GM19025 (cell line): ENCODE measurements around the gene GRM8.

Experiments
- ATAC-seq: cut with Tn5 transposase; IDR thresholded peaks from one replicate; pipeline ENCODE4 v1.9.1; 2021; ENCODE audit warnings: mild to moderate bottlenecking, low read depth, moderate library complexity; ENCODE audit not compliant: unreplicated experiment

The GRM8 gene

DNA sequence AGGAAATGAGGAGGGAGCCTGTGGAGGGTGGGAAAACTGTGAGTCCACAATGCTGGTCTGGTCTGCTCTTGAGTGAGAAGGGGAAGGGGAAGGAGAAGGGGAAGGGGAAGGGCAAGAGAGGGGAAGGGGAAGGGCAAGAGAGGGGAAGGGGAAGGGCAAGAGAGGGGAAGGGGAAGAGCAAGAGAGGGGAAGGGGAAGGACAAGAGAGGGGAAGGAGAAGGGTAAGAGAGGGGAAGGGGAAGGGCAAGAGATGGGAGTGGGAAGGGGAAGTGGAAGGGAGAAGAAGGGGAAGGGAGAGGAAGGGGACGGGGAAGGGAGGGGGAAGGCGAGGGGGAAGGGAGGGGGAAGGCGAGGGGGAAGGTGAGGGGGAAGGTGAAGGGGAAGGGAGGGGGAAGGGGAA lies 213.2 kb downstream of the GRM8 start:
- ATAC-seq = no peak

DNA sequence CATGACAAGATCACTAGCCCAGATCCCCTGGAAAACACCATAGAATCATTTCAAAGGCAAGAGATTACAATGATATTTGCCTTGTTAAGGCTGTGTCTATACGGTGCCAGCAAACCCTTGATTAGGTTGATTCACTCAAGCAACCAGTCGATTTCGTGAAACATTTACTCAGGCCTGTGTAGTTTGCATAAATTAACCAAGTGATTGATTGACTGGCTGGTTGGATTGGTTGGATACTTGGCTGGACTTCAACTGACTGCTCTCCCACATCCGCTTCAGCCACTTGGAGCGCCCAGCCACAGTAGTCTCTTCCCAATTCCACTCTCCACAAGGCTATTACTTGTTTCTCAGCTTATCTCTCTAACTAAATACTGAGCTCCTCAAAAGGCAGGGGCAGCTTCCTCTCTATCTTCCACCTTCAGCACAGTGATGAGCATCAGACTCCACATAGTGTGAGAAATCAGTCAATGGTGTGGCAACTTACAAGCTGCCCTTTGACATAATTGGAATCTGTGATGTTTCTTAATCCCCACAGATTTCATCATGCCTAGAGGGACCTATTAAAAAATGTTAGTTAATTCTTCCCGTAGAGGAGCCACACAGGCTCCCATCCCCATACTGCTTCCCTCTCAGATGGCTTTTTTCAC lies 217.4 kb downstream of the GRM8 start:
- ATAC-seq = no peak

DNA sequence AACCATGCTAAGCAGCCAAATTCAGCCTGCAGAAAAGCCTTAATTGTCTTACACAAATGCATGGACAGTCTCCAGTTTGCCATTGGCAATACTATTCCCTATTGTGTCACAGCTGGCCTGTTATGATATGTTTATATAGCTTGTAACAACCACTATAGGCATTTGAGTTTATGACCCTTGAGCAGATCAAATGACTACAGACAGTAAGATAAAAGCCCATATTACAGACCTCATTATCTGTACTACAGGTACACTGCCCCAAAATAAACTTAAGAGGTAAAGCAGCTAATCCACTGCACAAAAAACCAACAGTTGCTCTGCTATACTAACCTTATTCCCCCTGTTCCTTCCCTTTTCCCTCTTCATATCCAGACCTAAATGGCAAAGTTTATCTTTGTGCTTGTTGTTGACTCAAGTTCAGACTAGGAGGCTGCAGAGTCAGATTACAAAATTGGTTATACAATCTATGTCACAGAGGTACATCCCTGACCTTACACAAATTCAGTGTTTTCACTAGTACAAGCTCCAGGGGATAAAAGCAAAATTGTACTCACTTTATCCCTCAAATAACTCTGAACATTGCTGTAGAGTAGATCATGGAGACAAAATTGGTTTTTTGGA lies 218.4 kb downstream of the GRM8 start:
- no peak for ATAC-seq

DNA sequence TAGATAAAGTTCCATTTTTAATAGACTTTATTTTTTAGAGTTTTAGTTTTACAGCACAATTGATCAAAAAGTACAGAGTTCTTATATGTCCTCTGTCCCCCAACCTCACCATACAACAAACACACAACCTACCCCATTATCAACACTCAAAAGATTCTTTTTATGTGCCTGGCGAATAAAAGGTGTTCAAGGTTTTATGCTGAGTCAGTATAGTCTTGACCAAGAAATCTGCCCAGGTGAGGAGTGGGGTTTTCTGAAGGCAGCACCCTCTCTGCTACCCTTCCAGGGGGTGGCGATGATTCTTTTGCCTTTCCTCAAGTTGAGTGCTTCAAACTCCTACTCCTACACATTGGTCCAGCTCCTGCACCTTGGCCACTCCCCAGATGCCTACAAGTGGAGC lies 222.9 kb downstream of the GRM8 start:
- no peak for ATAC-seq

DNA sequence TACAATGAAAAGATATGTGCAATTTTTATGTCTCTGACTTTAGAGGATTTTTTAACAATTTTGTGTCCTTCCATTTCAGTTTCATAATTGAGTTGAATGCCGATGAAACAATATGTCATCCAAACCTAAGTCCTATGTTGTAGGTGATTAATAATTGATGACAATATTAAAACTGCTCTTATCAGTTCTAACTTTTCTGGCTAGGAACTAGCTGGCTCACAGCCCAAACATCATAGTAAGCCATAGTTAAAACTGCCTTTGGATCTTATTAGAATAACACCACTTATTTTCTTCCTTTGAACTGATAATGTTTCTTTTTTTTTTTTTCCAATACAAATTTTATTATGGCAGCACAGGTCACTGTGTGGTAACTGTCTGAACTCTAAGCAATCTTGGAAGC lies 230.9 kb downstream of the GRM8 start:
- ATAC-seq = no peak

DNA sequence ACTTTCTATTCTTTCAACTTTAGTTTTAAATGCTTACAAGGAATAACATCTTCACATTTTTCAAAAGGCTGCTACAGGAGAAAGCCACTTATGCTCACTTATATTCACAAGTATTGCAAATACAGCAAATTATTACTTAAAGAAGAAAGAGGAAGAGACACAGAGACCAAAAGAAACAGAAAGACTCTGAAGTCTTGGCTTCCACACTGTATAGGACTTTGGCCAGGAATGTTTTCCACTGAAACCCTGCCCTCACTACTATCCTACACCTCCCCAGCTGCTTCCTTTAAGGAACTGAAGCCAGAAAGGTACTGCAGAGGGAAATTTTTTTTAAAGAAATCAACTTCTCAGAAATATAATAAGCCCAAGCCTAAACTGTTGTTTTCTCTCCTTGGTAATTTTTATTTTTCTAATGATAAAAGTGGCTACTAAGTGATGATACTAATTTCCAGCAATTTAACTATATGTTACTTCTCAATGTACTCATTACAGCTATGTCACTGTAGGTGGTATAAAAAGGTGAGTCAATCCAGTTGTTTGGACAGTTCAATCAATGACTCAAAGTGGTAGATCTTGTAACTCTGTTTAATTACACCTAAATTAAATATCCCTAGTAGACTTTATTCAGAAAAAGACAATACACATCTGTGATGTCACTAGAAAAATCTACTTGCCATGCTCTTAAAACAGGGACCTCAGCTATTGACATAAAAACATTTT lies 231.6 kb downstream of the GRM8 start:
- ATAC-seq = no peak

DNA sequence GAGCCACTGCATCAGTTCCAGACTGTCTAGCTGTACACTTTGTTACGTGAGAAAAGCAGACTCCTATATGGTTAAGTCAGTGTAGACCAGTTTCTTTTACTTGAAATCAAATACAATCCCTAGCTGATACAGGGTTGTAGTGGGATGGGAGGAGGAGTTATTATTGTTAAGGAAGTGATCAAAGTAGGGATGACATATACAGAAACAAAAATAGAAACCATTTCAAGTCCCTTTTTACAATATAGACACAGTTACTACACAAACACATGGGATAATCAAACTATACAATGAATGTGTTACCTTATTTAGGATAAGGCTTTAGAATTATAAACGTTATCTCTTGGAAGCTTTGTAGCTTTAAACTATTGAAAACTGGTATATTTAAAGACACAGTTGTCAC lies 233.9 kb downstream of the GRM8 start:
- ATAC-seq = no peak

DNA sequence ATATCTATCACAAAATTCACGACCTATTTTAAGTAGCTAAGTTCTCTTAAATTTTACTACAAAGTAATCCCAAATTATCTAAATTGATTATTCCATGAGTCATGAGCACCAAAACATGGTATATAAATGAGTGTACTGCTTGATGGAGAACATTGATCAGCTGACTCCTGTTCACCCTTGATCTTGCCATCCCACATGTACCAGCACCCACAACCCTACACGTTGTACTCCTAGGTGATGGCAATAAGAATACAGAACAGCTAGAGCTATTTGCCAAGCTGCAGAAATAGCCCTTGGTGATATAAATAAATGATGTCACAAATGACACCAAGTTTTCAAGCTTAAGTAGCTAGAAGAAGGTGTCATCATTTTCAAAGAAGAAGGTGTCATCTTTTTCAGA lies 235.5 kb downstream of the GRM8 start:
- no peak for ATAC-seq

DNA sequence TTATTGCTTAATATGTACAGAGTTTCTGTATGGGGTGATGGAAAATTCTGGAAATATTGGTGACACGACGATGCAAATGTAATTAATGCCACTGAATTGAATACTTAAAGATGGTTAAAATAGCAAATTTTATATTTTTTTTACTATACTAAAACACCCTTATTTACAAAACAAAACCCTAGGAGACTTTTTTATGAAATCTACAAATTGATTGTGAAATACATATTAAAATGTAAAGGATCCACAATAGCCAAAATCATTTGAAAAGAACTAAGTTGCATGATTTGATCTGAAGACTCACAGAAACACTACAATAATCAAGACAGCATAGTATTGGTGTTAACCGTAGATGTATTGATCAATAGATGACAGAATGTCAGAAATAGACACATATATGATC lies 252.0 kb downstream of the GRM8 start:
- no peak for ATAC-seq

DNA sequence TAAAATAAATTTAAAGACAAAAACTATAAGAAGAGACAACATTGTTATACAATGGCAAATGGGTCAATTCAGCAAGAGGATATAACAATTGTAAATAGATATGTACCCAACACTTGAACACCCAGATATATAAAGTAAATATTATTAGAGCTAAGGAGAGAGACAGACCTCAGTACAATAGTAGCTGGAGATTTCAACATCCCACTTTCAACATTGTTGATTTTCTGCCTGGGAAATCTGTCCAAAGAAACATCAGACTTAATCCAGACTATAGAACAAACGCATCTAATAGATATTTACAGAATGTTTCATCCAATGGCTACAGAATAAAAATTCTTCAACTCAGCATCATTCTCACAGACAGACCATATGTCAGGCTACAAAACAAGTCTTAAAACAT lies 256.1 kb downstream of the GRM8 start:
- ATAC-seq = no peak

DNA sequence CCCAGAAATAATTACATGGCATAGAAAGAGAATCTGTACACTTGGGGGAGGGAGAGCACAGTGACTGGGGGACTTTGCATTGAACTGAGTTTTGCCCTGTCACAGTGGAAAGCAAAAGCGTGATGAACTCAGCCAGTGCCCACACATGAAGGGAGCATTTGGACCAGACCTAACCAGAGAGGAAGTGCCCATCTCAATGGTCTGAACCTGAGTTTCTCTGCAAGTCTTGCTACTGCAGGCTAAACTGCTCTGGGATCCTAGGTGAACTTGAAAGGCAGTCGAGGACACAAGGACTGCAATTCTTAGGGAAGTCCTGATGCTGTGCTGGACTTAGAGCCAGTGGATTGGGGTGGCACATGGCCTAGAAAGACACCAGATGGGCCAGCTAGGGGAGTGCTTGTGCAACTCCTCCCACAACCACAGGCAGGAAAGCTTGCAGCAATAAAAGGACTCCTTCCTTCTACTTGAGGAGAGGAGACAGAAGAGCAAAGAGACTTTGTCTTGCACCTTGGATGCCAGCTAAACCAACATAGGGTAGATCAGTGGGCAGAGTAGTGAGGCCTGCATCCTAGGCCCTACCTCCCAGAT lies 259.0 kb downstream of the GRM8 start:
- ATAC-seq = no peak

DNA sequence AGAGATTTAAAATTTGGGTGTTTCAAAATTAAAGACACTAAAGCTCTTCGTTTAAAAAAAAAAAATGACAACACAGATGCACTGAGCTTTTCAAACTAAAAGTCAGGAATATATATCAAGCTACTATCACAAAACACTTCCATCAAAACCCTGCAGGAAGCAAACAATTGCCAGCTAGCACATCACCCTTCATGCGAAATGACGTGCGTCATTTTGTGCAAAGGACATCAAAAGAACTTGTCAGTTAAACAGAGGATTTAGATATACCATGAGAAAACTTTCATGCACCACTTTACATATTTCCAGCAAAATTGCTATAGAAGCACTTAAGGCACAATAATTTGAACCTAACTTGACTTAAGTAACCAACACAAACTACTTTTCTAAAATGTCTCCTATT lies 264.7 kb downstream of the GRM8 start:
- no peak for ATAC-seq

DNA sequence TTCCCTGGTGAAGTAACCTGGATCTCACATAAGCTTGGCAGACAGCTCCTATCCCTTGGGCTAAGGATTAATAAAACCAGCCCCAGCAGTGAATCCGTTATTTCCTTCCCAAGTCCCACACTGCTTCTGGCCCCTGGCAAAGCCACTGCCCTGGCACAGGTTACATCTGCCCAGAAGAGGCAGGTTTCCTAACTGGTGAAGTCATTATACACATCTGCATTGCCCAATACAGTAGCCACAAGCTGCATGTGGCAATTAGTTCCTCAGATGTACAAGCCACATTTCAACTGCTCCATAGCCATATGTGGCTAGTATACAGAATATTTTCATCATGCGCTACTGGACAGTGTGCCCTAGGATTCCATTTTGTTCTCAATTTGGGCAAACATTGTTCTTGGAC lies 273.0 kb downstream of the GRM8 start:
- no peak for ATAC-seq

DNA sequence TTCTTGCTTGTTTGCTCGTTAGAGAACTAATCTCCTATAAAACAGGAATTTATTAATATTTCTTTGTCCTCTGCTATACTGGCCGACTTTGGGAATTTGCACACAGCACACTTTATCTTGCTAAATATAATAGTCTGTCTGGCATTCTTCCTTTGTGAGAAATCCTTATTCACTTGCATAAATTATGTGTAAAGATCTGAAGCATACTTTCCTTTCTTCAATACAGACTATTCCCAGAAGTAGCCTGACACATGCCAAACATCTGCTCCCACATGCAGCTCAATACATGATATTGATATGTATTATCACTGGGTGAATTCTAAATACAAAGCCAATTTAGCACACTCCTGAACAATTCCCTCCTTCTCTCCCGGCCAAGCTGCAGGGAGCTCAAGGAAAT lies 273.9 kb downstream of the GRM8 start:
- ATAC-seq = no peak

DNA sequence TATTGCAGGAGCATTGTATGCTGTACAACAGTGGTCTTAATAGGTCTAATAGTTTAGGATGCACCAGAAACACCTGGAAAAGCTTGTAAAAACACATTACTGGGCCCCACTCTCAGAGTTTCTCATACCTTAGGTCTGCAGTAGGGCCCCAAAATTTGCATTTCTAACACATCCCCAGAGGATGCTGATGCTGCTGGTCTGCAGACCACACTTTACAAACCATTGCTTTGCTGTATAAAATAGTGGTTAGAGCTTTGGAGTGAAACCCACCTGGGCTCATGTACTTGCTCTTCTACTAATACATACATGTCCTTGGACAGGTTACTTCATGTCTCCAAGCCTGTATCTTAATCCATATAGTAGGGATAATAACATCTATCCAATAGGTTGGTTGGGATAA lies 279.7 kb downstream of the GRM8 start:
- no peak for ATAC-seq

DNA sequence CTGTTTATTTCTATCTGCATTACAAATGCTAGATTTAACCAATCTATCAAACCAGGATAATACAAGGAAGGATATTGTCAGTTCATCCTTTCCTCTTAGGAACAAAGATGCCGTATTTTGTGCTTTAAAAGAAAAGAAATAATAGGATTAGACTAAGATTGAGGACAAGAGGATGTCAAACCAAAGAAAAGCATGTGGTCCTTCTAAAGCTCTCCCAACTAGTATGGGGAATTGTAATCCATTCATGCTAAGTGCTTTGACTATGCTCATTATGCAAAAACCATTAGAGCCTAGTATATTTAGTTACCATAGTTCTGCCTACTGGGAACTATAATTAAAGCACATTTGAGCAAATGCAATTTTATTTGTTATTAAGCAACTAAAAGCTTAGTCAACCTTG lies 280.2 kb downstream of the GRM8 start:
- ATAC-seq = no peak

DNA sequence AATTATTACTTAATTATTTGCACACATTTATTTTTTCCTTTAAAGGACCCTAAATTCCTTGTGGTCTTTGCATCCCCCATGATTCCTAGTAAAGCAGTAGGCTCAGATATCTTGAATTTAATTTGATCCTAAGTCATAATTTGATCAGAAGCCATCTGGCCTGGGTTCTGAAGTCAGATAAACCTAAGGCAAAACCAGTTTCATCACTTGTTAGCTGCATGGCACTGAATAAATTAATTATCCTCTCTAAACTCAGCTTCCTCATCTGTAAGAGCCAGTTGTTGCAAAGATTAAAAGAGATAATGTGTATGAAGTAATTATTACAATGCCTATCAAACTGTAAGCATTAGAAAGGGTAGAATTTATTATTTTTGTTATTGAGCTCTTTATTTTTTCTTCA lies 293.1 kb downstream of the GRM8 start:
- no peak for ATAC-seq

DNA sequence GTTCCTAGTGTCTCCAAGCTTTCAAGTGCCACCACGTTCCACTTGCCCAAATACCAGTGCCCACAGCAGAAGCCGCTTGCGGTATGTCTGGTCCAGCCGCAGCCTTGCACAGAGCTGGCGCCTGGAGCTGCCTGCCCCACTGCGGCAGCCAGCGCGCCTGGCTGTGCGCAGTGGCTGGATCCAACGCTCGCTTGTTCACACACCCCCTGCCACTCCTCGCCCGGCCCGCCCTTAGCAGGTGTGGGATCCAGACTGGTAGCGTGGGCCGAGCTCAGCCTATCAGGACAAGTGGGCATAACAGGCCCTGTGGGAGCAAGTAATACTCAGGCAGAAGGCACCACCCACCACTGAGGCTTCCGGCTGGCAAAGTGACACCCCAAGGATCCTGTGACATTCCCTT lies 294.4 kb downstream of the GRM8 start:
- no peak for ATAC-seq

DNA sequence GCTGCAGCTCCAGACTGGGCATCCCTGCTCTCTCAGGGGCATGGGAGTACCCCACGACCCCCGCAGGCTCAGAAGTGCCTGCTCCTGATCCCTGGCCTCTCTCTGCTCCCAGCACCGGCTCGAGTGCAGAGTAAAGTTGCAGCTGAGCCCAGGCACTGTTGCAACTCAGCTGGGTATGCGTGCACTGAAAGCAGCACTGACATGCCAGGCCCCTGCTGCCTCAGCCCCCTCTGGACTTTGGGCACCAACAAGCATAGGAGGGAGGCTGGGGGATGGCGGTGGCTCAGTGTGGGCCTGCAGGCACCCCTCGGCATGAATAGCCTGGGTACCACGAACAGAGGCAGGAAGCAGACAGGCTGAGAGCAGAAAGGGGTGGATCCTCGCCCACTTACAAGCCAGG lies 295.3 kb downstream of the GRM8 start:
- ATAC-seq = no peak

DNA sequence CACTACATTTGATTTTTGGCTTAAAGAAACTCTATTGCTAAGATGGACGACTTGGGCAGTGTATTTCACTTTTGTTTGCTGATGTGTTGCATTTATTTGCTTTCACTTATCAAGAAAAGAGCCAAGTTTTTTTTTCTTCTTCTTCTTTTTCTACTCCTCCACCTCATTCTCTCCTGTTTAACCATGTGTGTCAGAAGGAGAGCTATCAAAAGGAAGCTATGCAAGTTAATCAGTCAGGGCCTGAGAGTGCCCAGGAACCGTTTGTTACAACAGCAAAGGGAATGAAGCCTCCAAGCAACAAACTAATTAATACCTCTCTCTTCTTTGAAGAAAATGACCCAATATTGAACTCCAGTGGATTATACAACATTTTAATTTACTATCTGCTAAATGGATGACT lies 299.3 kb downstream of the GRM8 start:
- ATAC-seq = no peak

DNA sequence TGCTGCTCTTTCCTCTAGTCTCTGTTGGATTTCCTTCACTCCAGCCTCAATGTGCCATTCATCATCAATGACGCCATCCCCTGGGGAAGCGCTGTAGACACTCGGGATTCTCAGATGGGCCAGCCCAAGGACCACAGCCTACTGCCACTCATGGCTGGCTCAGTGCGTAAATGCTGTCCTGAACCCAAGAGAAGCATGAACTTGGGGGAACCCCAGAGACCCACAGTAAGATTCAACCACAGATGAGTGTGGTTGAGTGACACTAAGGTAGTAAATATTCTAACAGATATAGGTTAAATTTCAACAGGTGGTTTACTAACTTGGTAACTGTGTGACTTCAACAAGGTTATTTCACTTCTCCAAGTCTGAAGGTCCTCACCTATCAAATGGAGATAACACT lies 304.1 kb downstream of the GRM8 start:
- peak; percentile 88 for ATAC-seq
